NCI-H1048 (cell line): Measurements from ENCODE around the gene PCP2.
A peak's percentile ranks its signal among the peaks of the same experiment; 100 is the strongest.

ENCODE experiments used
- DNase-seq: peaks from one replicate; lab custom pipeline; 2025; lab: John Stamatoyannopoulos, UW

The PCP2 gene

GRCh38 chr19:7618771-7619510 is 14.6 kb downstream of the PCP2 start:
- no peak for DNase-seq

- DNase-seq, result no peak
Observed at GRCh38 chr19:7618348-7618747, 15.2 kb downstream of the PCP2 start.

GRCh38 chr19:7617735-7618134 is 15.8 kb downstream of the PCP2 start:
- no peak for DNase-seq

- no peak for DNase-seq
Observed at GRCh38 chr19:7617172-7617571, 16.3 kb downstream of the PCP2 start.

- DNase-seq, result no peak
Observed at GRCh38 chr19:7614859-7615741, 18.4 kb downstream of the PCP2 start.

- no peak for DNase-seq
Observed at GRCh38 chr19:7612282-7613274, 20.9 kb downstream of the PCP2 start.

GRCh38 chr19:7611541-7612279 is 21.8 kb downstream of the PCP2 start:
- DNase-seq, result no peak

GRCh38 chr19:7610491-7611240 is 22.9 kb downstream of the PCP2 start:
- no peak for DNase-seq

GRCh38 chr19:7607874-7608560 is 25.5 kb downstream of the PCP2 start:
- no peak for DNase-seq

- DNase-seq, result no peak
Observed at GRCh38 chr19:7607212-7607873, 26.2 kb downstream of the PCP2 start.

GRCh38 chr19:7606289-7606688 is 27.2 kb downstream of the PCP2 start:
- no peak for DNase-seq

- peak; percentile 71 for DNase-seq
Observed at GRCh38 chr19:7605490-7606222, 27.9 kb downstream of the PCP2 start.

GRCh38 chr19:7603919-7604318 is 29.6 kb downstream of the PCP2 start:
- DNase-seq, result no peak

GRCh38 chr19:7602935-7603497 is 30.5 kb downstream of the PCP2 start:
- DNase-seq, result no peak

- DNase-seq, result no peak
Observed at GRCh38 chr19:7602240-7602934, 31.1 kb downstream of the PCP2 start.

GRCh38 chr19:7600721-7601120 is 32.8 kb downstream of the PCP2 start:
- DNase-seq, result no peak

- no peak for DNase-seq
Observed at GRCh38 chr19:7598180-7598579, 35.3 kb downstream of the PCP2 start.

- no peak for DNase-seq
Observed at GRCh38 chr19:7597689-7598088, 35.8 kb downstream of the PCP2 start.
